ENCODE results near the gene IKBKE.
"Not testable (repeated sequence)": the region's sequence is repeated elsewhere in the genome, so short reads cannot be mapped to it uniquely, and the experiment has no call there.

The IKBKE gene

GRCh38 chr1:206477110-206477509 is 6.8 kb downstream of the IKBKE start:
- no peak for DNase-seq

- DNase-seq, result no peak
Observed at GRCh38 chr1:206477581-206478380, 7.5 kb downstream of the IKBKE start.

DNA sequence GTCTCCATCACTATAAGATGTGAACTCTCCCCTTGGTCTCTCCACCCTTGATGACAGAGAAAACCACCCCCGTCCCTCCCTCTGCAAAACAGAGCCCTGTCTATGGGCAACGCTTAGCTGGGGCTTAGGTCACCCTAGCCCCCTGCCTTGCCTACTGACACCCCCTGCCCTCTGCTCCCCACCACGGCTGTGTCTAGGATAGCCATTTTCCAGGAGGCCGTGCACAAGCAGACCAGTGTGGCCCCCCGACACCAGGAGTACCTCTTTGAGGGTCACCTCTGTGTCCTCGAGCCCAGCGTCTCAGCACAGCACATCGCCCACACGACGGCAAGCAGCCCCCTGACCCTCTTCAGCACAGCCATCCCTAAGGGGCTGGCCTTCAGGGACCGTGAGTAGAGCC is 8.5 kb downstream of the IKBKE start:
- DNase-seq, result no peak

DNA sequence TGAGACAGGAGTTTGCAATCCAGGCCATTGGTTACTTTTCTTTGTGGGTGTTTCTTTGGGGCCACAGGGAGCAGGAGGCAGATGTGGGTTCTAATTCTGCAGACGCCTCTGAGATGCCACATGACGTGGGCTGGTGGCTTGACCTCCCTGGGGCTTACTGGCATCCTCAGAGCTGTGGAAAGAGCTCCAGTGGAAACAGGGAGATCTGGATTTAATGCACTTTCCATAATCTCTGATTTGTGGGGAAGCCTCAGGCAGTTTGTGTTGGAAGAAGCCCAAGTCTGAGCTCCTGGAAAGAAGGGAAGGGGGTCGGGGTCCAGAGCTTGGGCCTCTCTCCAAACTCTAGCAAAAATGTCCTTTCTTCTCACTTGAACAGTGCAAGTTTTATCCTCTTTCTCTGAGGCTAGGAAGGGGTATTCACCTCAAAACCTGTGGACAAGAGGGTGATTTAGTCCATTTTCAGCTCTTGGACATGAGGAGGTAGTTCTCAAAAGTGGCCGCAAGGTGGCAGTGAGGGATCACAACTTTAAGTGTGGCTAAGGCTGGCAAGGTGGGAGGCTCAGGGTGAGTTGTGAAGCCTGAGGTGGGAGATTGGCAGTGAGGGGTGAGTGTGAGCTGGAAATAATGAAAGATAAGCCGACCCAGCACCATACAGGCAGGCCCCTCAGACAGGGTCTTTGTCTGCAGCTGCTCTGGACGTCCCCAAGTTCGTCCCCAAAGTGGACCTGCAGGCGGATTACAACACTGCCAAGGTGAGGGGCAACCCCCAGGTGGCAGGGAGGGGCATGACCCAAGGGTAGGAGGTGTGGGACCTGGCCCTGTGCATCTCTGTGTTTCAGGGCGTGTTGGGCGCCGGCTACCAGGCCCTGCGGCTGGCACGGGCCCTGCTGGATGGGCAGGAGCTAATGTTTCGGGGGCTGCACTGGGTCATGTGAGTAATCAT is 9.2 kb downstream of the IKBKE start:
- peak; percentile 28 for DNase-seq

DNA sequence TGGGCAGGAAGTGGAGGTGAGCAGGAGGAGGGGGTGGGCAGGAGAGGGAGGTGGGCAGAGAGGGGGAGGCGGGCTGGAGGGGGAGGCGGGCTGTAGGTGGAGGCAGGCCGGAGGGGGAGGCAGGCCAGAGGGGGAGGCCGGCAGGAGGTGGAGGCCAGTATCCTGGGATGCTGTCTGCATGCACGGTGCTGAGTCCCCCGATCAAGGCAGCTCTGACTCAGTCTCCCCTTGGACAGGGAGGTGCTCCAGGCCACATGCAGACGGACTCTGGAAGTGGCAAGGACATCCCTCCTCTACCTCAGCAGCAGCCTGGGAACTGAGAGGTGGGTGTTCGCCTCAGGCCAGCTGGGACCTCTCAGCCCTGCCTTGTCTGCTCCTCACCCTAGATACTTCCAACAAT is 9.9 kb downstream of the IKBKE start:
- DNase-seq, result no peak

DNA sequence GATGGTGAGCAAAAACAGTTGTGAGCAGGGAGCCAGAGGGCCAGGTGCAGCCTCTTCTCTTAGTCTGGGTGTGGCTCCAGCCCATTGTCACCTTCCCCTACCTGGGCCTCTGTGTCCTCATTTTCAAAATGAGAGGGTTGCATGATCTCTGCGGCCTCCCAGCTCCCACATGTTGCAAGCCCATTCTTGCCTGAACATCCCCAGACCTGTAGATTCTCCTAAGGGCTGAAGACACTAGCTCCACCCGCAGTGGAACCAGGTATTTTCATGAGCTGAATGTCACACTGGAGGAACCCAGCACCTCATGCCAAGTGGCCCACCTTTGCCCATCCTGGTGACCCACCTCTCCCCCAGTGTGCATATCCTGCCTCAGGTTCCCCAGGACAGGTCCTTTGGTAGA is 12.3 kb downstream of the IKBKE start:
- no peak for DNase-seq

DNA sequence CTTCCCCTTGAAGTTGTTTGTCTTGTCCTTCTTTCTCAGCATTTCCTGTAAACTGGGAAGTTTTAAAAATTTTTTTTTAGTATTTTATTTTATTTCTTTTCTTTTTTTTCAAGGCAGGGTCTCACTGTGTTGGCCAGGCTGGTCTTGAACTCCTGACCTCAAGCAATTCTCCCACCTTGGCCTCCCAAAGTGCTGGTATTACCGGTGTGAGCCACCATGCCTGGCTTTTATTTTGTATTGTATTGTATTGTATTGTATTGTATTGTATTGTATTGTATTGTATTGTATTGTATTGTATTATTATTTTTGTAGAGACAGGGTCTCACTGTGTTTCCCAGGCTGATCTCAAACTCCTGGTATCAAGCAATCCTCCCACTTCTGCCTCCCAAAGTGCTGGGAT is 13.6 kb downstream of the IKBKE start:
- not testable (repeated sequence) for DNase-seq

DNA sequence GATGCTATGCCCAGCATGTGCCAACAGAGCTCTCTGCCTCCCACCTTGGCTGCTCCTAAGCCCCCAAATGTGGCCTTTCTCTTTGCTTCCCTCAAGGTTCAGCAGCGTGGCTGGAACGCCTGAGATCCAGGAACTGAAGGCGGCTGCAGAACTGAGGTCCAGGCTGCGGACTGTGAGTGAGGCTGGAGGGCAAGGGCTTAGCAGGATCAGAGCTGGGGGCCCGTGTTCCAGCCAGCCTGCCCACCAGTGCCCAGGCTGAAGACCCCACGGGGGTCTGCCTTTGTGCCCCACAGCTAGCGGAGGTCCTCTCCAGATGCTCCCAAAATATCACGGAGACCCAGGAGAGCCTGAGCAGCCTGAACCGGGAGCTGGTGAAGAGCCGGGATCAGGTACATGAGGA is 14.6 kb downstream of the IKBKE start:
- DNase-seq, result no peak

DNA sequence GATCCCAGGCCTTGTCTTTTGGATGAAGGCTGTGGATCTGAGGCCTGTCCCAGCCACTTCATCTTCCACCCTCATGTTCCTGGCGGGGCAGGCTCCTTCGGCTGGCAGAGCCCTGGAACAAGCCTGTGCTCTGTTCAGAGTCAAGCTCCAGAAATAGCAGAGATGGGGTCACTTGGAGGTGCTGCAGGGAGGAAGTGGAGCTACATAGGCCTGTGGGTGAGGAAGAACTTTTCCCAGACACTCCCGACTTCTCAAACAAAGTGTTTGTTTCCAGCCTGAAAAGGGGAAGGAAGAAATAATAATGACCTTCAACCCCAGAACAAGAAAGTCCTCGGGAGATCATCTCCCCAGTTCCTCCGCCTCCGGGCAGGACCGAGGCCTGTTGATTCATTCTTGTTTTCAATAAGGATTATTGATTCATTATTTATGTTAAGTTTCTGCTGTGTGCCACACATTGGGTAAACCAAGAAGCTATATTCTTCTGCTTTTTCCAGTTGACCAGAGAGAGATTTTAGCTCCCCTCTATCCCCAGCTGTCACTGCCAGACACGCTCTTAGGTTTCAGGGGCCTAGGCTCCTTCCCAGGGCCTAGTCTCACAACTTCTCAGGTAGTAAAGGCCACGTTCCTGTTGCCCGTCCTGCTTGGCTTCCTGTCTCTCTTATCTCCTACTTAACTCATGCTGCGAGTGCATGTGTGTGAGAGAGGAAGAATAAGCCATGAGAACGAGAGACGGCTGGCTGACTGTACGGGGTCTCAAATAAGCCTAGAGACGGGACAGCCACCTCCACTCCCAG is 16.9 kb downstream of the IKBKE start:
- no peak for DNase-seq

- DNase-seq, result no peak
Observed at GRCh38 chr1:206487970-206488369, 17.7 kb downstream of the IKBKE start.

- no peak for DNase-seq
Observed at GRCh38 chr1:206488466-206488865, 18.2 kb downstream of the IKBKE start.

DNA sequence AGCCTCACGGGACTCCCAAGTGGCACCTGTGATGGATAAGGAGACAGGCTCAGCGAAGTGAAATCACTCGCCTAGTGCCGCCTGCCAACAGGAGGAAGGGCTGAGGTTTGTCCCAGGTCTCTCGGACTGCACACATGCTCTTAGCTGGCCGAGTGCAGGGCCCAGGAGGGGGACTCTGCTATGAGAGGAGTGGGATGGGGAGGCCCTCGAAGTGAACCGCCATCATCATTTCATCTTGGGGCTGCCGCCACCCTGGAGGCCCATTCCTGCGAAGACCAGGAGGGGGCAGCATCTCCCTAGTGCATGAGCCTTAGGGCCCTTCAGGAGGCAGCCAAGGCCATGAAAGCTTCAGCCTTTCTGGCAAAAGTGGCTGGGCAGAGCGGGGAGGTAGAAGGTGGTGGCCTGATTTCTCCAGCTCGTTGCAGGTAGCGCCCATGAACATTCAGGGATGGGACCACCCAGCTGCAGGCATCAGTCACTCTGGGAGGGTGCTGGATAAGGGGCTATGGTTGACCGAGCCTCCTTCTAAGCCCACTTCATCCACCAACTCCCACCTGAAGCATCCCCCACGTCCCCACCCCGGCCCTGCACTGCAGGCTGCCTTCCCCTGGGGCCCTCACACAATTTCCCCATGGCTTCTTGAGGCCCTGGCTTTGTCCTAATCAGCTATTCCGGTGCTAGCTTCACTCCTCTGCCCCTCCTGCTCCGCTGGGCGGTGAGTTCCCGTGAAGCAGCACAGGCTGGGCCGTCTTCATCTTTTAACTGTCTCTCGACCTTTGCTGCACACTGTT is 19.9 kb downstream of the IKBKE start:
- peak; percentile 60 for DNase-seq

GRCh38 chr1:206490771-206491405 is 20.6 kb downstream of the IKBKE start:
- no peak for DNase-seq

DNA sequence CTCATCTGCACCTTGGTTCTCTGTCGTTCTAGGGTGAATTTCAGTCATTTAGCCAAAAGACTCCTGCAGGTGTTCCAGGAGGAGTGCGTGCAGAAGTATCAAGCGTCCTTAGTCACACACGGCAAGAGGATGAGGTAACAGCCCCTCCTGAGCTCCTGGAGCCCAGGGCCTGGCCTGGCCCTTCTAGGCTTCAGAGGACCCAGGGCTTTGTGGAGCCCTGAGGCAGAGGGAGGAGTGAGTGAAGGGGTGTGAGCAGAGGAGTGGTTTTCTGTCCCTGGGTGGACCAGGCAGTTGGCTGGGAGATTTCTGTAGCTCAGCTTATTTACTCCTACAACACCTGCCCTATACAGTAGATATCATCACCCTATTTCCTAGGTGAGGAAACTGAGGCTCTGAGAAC is 21.3 kb downstream of the IKBKE start:
- no peak for DNase-seq

DNA sequence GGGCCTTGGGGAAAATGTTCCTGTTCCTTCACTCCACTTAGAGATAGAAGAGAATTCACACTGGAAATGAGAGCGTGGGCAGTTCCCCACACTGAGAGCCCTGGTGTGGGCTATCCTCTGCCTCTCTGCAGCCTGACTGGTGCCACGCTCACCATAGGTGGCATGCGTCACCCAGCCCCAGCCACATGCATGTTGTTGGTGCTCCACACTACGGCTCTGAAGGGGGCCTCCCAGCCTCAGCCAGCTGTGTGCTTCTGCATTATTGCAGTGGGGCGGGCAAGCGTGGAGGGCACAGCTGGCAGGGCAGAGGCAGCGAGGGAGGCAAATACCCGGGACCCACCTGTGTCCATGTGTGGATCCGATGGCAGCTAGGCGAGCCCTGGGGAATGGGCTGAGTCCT is 22.3 kb downstream of the IKBKE start:
- DNase-seq, result no peak

DNA sequence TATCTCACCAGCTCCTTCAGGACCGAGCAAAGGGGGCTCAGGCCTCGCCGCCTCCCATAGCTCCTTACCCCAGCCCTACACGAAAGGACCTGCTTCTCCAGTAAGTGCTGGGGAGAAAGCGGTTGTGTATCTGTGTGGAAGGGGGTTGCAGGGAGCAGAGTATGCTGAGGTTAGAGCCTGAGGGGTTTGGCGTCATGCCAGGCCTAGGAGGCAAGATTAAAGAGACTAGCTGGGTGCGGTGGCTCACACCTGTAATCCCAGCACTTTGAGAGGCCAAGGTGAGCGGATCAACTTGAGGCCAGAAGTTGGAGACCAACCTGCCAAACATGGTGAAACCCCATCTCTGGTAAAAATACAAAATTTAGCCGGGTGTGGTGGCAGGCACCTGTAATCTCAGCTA is 23.0 kb downstream of the IKBKE start:
- DNase-seq, result no peak

GRCh38 chr1:206495011-206495461 is 24.8 kb downstream of the IKBKE start:
- no peak for DNase-seq

DNA sequence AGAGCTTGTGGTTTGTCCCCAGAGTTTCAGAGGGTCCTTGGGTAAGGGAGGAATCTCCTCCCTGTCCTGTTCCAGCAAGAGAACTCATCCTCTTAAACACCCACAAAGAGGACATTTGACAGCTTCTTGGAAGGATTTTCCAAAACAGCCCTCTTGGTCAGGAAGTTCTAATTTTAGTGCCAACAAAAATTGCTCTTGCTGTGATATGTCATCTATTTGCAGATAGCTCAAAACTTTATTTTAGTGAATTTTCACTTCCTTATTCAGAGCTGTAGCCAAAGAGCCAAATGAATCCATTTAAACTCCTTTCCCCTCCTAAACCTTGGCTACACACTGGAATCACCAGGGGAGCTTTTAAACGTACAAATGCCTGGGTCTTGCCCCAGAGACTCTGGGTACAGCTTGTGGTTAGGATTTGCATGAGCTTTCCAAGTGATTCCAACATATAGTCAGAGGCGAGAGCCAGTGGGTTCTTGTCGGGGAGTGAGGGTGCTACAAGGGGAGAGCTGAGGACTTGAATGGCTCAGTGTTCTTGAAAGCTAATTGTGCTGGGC is 25.3 kb downstream of the IKBKE start:
- DNase-seq, result no peak

DNA sequence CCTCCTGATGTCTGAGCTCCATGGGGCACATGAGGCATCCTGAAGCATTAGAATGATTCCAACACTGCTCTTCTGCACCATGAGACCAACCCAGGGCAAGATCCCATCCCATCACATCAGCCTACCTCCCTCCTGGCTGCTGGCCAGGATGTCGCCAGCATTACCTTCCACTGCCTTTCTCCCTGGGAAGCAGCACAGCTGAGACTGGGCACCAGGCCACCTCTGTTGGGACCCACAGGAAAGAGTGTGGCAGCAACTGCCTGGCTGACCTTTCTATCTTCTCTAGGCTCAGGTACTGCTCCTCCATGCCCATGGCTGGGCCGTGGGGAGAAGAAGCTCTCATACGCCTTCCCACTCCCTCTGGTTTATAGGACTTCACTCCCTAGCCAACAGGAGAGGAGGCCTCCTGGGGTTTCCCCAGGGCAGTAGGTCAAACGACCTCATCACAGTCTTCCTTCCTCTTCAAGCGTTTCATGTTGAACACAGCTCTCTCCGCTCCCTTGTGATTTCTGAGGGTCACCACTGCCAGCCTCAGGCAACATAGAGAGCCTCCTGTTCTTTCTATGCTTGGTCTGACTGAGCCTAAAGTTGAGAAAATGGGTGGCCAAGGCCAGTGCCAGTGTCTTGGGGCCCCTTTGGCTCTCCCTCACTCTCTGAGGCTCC is 26.0 kb downstream of the IKBKE start:
- DNase-seq, result no peak

- no peak for DNase-seq
Observed at GRCh38 chr1:206497363-206497762, 27.1 kb downstream of the IKBKE start.

DNA sequence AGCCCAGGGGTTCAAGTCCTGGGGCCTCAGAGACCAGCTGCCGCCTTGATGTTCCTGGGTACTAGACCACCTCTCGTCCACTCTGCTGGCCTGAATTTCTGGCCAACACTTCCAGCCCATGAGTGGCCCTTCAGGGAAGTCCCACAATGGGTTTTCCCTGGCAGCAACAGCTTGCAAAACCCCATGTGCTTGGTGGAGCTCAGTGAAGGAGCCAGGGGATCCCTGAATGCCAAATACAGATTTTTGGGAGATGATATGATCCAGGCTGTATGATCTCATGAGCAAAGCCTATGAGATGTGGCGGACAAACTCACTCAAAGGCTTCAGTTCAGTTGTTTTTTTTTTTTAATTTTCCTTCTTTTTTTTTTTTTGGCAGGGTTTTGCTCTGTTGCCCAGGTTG is 27.5 kb downstream of the IKBKE start:
- DNase-seq, result no peak

All from NCI-H774 (cell line).